Renal cortex interstitium (tissue), 11 donors: Measurements from ENCODE around the gene KIAA2012. TPM values are rescaled to one million over a fixed set of nuclear protein-coding genes. Genes with fewer than 3 reads are reported as not detected.

ENCODE experiments used
- DNase-seq, 11 donors: peaks; one replicate each; pipeline ENCODE4 v3.0.0-alpha.2; 2013; ENCODE audit warnings: low read depth in 9 of 11, low spot score in 4 of 11; ENCODE audit errors: extremely low read depth in 1 of 11
- polyA plus RNA-seq, 3 donors: library from polyadenylated mRNA; unstranded; fragments of 120-200 nt; gene quantifications; one replicate each; pipeline ENCODE4 v1.2.1, GENCODE V29; 2013; ENCODE audit not compliant: insufficient read length in 3 of 3

The KIAA2012 gene
- polyA plus RNA-seq, 3 donors, result 0.06 to 0.11 (median 0.10) TPM

- DNase-seq, result no peak
These were observed 5.5 kb upstream of the KIAA2012 start for GRCh38 chr2:202067589-202067988.

DNA sequence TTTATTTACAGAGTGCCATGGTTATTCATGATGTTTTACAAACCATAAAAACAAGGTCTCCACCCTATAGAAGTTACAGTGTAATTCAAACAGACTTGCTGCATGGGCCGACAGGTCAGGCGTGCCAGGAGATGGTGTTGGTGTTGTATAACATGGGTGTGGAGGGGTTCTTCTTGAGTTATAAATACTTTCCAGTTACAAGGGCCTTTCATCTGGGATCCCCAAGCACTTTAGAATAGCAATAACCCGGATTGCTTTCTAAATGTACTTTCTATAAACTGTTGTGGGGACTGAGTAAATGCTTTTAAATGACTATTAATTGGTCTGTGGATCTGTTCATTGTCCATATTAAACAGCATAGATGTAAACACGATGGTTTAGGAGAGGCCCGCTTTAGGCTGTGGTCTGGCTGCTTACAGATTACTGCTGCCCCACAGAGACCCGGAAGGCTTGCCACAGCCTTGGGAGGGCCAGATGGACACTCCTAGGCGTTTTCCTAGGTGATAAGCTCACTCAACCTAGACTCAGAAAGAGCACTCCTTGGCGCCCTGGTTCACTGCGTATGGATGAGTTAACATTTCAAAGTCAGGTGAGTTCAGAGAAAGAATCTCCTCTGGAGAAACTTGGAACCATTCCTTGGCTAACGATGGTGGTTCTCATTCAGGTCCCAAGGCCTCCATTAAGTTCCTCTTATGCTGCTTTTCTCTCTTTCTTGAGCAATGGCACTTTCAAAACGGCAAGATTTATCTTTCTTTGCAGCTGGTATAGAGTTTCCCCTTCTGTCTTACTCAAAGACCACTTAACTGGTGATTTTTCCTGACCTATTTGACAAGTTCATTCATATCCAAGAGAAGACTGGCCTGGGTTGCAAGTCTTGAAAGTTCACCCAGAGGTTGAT, 3.6 kb upstream of the KIAA2012 start:
- peak in 2 of 11 donors; percentile 40 to 69 for DNase-seq

DNA sequence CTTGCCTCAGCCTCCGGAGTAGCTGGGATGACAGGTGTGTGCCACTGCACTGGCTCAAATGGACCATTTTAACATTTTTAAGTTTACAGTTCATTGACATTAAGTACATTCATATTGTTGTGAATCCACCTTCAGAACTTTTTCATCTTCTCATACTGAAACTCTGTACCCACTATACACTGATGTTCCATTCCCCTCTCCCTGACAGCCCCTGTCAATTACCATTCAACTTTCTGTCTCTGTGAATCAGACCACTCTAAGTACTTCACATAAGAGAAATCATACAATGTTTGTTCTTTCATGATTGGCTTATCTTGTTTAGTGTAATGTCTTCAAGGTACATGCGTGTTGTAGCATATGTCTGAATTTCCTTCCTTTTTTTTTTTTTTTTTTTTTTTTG, 1.9 kb upstream of the KIAA2012 start:
- DNase-seq, result no peak

DNA sequence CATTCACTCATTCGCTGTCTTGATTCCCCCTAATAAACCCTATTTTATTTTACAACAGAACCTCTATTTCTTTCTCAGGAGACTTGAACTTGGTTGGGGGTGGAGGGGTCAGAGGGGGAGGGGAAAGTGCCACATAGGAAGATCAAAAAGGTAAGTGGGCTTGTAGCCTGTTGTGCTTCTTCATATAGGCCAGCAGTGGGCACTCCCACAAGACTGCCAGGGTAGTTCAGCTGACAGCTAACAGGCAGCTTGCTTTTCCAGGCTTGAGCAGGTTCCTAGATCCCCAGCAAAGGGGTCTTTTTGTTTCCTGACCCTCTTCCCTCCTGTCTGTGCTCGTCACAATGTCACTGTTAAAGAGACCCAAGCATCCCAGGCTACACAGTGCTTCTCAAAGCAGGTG, 829 bp upstream of the KIAA2012 start:
- no peak for DNase-seq

DNA sequence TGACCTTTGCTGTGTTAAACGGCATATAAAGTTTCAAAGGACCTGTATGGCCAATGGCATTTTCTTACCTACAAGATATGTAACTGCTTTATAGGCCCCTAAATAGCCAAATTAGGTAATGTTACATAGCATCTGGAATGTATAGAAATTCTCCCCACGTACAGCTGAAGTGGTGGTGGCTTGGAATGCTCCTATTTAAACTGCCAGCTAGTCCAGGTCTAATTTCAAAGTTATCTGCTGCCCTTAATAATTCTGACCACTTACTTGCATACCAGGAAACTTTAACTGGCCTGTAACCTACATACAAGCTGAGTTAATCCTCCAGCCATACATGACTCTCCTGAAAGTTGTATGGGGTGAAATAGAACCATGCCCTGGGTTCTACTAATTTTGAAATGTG, 1.3 kb downstream of the KIAA2012 start:
- DNase-seq, result no peak

- DNase-seq, result no peak
These were observed 6.3 kb downstream of the KIAA2012 start for GRCh38 chr2:202079310-202079709.

DNA sequence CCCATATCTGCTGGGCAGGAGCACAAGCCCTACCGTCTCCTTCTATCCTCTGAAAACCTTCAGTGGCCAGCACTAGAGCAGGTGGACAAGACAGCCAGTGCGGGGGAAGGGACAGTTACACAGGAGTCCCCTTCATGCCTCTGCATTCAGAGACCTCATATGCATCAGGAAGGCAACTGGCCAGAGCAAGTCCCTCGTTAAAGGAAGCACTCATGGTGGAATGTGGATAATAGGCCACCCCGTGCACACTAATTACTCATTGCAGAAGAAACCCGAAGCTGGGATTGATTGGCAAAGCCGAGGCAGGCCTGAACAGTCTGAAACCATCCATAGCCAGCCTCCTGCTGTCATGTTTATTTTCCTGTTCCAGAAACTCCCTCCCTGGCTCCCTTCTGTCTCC, 11.2 kb downstream of the KIAA2012 start:
- DNase-seq, result no peak

DNA sequence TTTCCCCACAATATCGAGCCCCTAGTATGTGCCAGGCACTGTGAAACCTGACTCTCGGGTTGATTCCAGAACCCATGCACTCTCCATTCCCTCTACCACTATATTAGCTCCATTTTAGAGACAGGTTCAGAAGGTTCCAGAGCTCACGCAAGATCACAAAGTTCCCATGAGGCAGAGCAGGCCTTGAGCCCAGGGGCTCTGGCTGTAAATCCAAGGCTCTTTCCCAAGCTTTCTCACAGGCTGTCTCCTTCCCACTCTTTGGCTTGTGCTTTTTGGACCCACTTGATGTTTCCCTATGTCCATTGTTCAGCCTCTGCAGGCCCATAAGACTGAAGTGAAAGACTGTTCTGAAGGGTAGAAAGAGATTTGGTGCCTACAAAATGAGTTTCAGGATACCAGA, 15.7 kb downstream of the KIAA2012 start:
- no peak for DNase-seq

DNA sequence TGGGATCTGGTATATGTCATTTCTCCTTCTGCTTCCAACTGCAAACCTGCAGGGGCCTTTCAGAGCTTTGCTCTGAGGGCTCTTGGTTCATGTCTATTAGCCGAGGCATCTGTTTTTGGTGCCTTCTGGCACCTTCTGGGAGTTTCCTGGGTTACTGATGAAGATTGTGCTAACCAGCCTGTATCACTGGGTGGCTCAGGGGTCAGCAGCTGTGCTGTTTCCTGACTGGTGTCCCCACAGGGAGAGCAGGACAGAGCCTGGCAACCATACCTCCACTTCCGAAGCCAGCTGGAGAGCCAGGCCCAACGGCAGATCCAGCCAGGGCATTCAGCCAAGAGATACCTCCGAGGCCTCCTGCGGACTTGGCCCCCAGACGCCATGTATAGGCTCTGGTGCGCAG, 17.5 kb downstream of the KIAA2012 start:
- DNase-seq, result no peak

GRCh38 chr2:202091476-202091875, 18.4 kb downstream of the KIAA2012 start:
- DNase-seq, result no peak

GRCh38 chr2:202094426-202094986, 21.5 kb downstream of the KIAA2012 start:
- DNase-seq, result no peak

- no peak for DNase-seq
These were observed 22.2 kb downstream of the KIAA2012 start for GRCh38 chr2:202095235-202095634.

DNA sequence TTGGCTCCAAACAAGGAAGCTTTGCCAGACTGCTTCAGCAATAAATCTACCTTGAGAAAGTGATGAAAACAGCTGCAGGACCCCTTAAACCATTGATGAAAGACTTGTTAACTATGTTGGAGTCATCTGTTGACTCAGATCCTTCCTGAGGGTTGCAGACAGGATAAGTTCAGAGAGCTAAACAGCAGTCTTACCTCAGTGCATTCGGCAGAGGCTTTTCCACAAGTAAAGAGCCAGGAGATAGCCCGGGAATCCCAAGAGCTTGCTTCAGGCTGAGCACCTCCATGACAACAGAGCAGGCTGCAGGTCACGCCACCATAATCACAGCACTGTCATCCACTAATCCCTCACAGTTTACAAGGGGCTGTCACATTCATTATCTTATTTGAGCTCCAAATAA, 23.7 kb downstream of the KIAA2012 start:
- DNase-seq, result no peak

- DNase-seq, result no peak
These were observed 25.2 kb downstream of the KIAA2012 start for GRCh38 chr2:202098291-202098690.

DNA sequence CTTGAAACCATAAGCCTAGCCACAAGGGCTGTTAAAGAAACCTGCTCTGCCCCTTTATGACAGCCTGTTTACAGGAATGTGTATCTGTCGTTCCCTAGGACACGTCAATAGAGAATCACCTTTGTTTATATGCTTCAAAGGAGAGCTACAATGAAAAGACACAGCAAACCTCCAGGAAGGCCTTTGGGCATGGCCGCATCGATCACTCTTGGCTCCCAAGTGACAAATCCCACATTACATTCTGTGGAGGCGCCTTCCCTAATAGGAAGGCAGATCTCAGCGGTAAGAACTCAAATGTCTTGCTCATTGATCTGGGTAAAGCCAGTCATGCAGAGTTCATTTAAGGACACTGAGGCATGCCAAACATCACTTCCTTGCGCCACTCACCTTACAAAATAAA, 26.5 kb downstream of the KIAA2012 start:
- no peak for DNase-seq

GRCh38 chr2:202100176-202100575, 27.1 kb downstream of the KIAA2012 start:
- DNase-seq, result no peak

- no peak for DNase-seq
These were observed 28.0 kb downstream of the KIAA2012 start for GRCh38 chr2:202101026-202101579.

- no peak for DNase-seq
These were observed 29.5 kb downstream of the KIAA2012 start for GRCh38 chr2:202102425-202103000.

GRCh38 chr2:202104286-202104870, 31.3 kb downstream of the KIAA2012 start:
- DNase-seq, result no peak

GRCh38 chr2:202105025-202105424, 32.0 kb downstream of the KIAA2012 start:
- DNase-seq, result no peak
